NCI-H524 treated with DMSO at 0.1 percent for 48 hours (cell line): ENCODE measurements around the gene CAMK2G.

ENCODE experiments used
- DNase-seq: peaks from one replicate; lab custom pipeline; 2025; lab: John Stamatoyannopoulos, UW

Gene CAMK2G

GRCh38 chr10:73769396-73769795 is 105.0 kb downstream of the CAMK2G start:
- DNase-seq = no peak

GRCh38 chr10:73768881-73769280 is 105.5 kb downstream of the CAMK2G start:
- DNase-seq = no peak

GRCh38 chr10:73765066-73765465 is 109.3 kb downstream of the CAMK2G start:
- no peak for DNase-seq

- no peak for DNase-seq
Measured at GRCh38 chr10:73763343-73763742, 111.0 kb downstream of the CAMK2G start.

- DNase-seq = no peak
Measured at GRCh38 chr10:73762915-73763314, 111.4 kb downstream of the CAMK2G start.
